Measurements from ENCODE around the gene LHX8. TPM values are rescaled to one million over a fixed set of nuclear protein-coding genes. Genes with fewer than 3 reads are reported as not detected.

Gene LHX8
- total RNA-seq, 1 donor from 2014 or later, result 0.52 TPM

- Histone ChIP-seq H2AFZ (ENCODE audit: low read depth, low read length) (no peak overlapping the region), H3K36me3 (ENCODE audit: insufficient read depth, low read length) (no peaks in the 10 kb centered on the region), H3K4me2 (ENCODE audit: low read length) (no peak overlapping the region), H4K20me1 (ENCODE audit: insufficient read depth, low read length) (no peaks in the 10 kb centered on the region), H3K4me3 (ENCODE audit: insufficient read depth, low read depth, low read length) (no peak overlapping the region), H3K27me3 (ENCODE audit: insufficient read depth, low read length) (peaks cover 67% of the 10 kb centered on the region), H3K27ac (ENCODE audit: low read depth, low read length) (no peak overlapping the region), H3K4me1 (ENCODE audit: insufficient read depth, low read length) (no peaks in the 10 kb centered on the region), H3K9me3 (ENCODE audit: insufficient read depth, low read depth, low read length) (no peaks in the 10 kb centered on the region), H3K79me2 (ENCODE audit: insufficient read depth, low read length) (no peaks in the 10 kb centered on the region), H3K9ac (ENCODE audit: low read length) (no peak overlapping the region)
- FAIRE-seq, result no peak
- H3K9me3 Mint-ChIP-seq (ENCODE audit: unreplicated experiment), result no peaks in the 10 kb centered on the region
- peaks cover 65% of the 10 kb centered on the region for H3K27me3 Mint-ChIP-seq (ENCODE audit: low read depth, unreplicated experiment)
- H3K4me1 Mint-ChIP-seq (ENCODE audit: low read depth, unreplicated experiment), result peaks cover 28% of the 10 kb centered on the region
- H3K4me3 Mint-ChIP-seq (ENCODE audit: unreplicated experiment), result peak overlapping the region; percentile 78
- no peak overlapping the region for H3K27ac Mint-ChIP-seq (ENCODE audit: unreplicated experiment)
- H3K36me3 Mint-ChIP-seq (ENCODE audit: low read depth, unreplicated experiment), result no peaks in the 10 kb centered on the region
- TF ChIP-seq EZH2 (IDR thresholded peaks at IDR 0.05; ENCODE audit: insufficient read depth, low read length), result peak; percentile 13
- no peak for TF ChIP-seq CTCF (IDR thresholded peaks at IDR 0.05; ENCODE audit: insufficient read depth, low read depth, low read length)
- DNase-seq (ENCODE audit: low read depth), result no peak
Measured at GRCh38 chr1:75136921-75137641, 2.9 kb downstream of the LHX8 start.

GRCh38 chr1:75152092-75152491 lies 17.9 kb downstream of the LHX8 start:
- Histone ChIP-seq H3K27me3 (ENCODE audit: insufficient read depth, low read length) (peaks cover 2% of the 10 kb centered on the region), H4K20me1 (ENCODE audit: insufficient read depth, low read length) (no peaks in the 10 kb centered on the region), H3K79me2 (ENCODE audit: insufficient read depth, low read length) (no peaks in the 10 kb centered on the region), H3K4me1 (ENCODE audit: insufficient read depth, low read length) (no peaks in the 10 kb centered on the region), H3K27ac (ENCODE audit: low read depth, low read length) (no peak overlapping the region), H3K4me2 (ENCODE audit: low read length) (no peak overlapping the region), H2AFZ (ENCODE audit: low read depth, low read length) (no peak overlapping the region), H3K4me3 (ENCODE audit: insufficient read depth, low read depth, low read length) (no peak overlapping the region), H3K9ac (ENCODE audit: low read length) (no peak overlapping the region), H3K36me3 (ENCODE audit: insufficient read depth, low read length) (no peaks in the 10 kb centered on the region), H3K9me3 (ENCODE audit: insufficient read depth, low read depth, low read length) (no peaks in the 10 kb centered on the region)
- no peak for FAIRE-seq
- no peaks in the 10 kb centered on the region for H3K9me3 Mint-ChIP-seq (ENCODE audit: unreplicated experiment)
- H3K36me3 Mint-ChIP-seq (ENCODE audit: low read depth, unreplicated experiment), result no peaks in the 10 kb centered on the region
- peaks cover 5% of the 10 kb centered on the region for H3K27me3 Mint-ChIP-seq (ENCODE audit: low read depth, unreplicated experiment)
- H3K27ac Mint-ChIP-seq (ENCODE audit: unreplicated experiment), result no peak overlapping the region
- no peak for DNase-seq (ENCODE audit: low read depth)
- no peak for TF ChIP-seq EZH2 (IDR thresholded peaks at IDR 0.05; ENCODE audit: insufficient read depth, low read length)
- H3K4me1 Mint-ChIP-seq (ENCODE audit: low read depth, unreplicated experiment), result no peaks in the 10 kb centered on the region
- H3K4me3 Mint-ChIP-seq (ENCODE audit: unreplicated experiment), result no peak overlapping the region

GRCh38 chr1:75159154-75159553 lies 25.0 kb downstream of the LHX8 start:
- no peak for DNase-seq (ENCODE audit: low read depth)
- H3K36me3 Mint-ChIP-seq (ENCODE audit: low read depth, unreplicated experiment), result no peaks in the 10 kb centered on the region
- no peak overlapping the region for H3K4me3 Mint-ChIP-seq (ENCODE audit: unreplicated experiment)
- H3K9me3 ChIP-seq (ENCODE audit: insufficient read depth, low read depth, low read length), result no peaks in the 10 kb centered on the region
- no peaks in the 10 kb centered on the region for H4K20me1 ChIP-seq (ENCODE audit: insufficient read depth, low read length)
- no peak overlapping the region for H3K4me3 ChIP-seq (ENCODE audit: insufficient read depth, low read depth, low read length)
- no peak overlapping the region for H3K27ac Mint-ChIP-seq (ENCODE audit: unreplicated experiment)
- no peaks in the 10 kb centered on the region for H3K27me3 Mint-ChIP-seq (ENCODE audit: low read depth, unreplicated experiment)
- H3K27ac ChIP-seq (ENCODE audit: low read depth, low read length), result no peak overlapping the region
- no peaks in the 10 kb centered on the region for H3K79me2 ChIP-seq (ENCODE audit: insufficient read depth, low read length)
- H2AFZ ChIP-seq (ENCODE audit: low read depth, low read length), result no peak overlapping the region
- FAIRE-seq, result no peak
- peaks cover 2% of the 10 kb centered on the region for H3K27me3 ChIP-seq (ENCODE audit: insufficient read depth, low read length)
- no peaks in the 10 kb centered on the region for H3K4me1 ChIP-seq (ENCODE audit: insufficient read depth, low read length)
- H3K9ac ChIP-seq (ENCODE audit: low read length), result no peak overlapping the region
- no peak for TF ChIP-seq CTCF (IDR thresholded peaks at IDR 0.05; ENCODE audit: insufficient read depth, low read depth, low read length)
- no peak for TF ChIP-seq EZH2 (IDR thresholded peaks at IDR 0.05; ENCODE audit: insufficient read depth, low read length)
- H3K4me2 ChIP-seq (ENCODE audit: low read length), result no peak overlapping the region
- H3K4me1 Mint-ChIP-seq (ENCODE audit: low read depth, unreplicated experiment), result no peaks in the 10 kb centered on the region
- no peaks in the 10 kb centered on the region for H3K36me3 ChIP-seq (ENCODE audit: insufficient read depth, low read length)
- H3K9me3 Mint-ChIP-seq (ENCODE audit: unreplicated experiment), result no peaks in the 10 kb centered on the region
